ENCODE results near the gene FYN.

FYN gene

GRCh38 chr6:111846492-111847409 is 26.5 kb downstream of the FYN start:
- H3K27me3 Mint-ChIP-seq = no peaks in the 10 kb centered on the region
- H3K4me3 Mint-ChIP-seq = no peak overlapping the region
- peaks cover 30% of the 10 kb centered on the region for H3K4me1 Mint-ChIP-seq
- no peaks in the 10 kb centered on the region for H3K9me3 Mint-ChIP-seq
- H3K27ac Mint-ChIP-seq = peak overlapping the region; percentile 98
- H3K36me3 Mint-ChIP-seq = peaks cover 45% of the 10 kb centered on the region

- H3K9me3 Mint-ChIP-seq = no peaks in the 10 kb centered on the region
- peaks cover 46% of the 10 kb centered on the region for H3K36me3 Mint-ChIP-seq
- H3K4me3 Mint-ChIP-seq = no peak overlapping the region
- H3K27ac Mint-ChIP-seq = peak overlapping the region; percentile 98
- no peaks in the 10 kb centered on the region for H3K27me3 Mint-ChIP-seq
- peaks cover 23% of the 10 kb centered on the region for H3K4me1 Mint-ChIP-seq
Observed at GRCh38 chr6:111846066-111846465, 27.2 kb downstream of the FYN start.

- H3K4me3 Mint-ChIP-seq = no peak overlapping the region
Observed at GRCh38 chr6:111845441-111845871, 27.8 kb downstream of the FYN start.

DNA sequence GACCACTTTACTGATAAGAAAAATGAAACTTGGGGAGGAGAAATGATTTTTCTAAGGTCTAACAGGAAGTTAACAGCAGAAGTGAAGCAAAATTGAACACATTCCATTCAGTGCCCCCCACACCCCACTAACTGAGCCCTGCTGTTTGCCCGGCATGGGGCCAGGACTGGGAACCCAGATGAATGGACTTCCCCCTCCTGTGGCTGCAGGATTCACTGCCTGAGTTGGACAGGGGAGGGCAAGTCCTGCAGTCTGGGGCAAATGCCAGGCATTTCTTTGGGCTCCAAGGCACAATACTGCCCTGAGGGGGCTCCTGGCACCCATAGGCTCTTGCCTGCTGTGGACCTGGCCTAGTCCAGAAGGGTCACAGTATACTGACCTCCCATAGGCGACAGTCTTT is 28.3 kb downstream of the FYN start:
- Mint-ChIP-seq H3K4me1 (peaks cover 12% of the 10 kb centered on the region), H3K9me3 (no peaks in the 10 kb centered on the region), H3K27me3 (no peaks in the 10 kb centered on the region), H3K36me3 (peaks cover 42% of the 10 kb centered on the region), H3K4me3 (no peak overlapping the region), H3K27ac (peak overlapping the region; percentile 98)

More at GRCh38 chr6:111845441-111845871, 27.8 kb downstream of the FYN start:
- Mint-ChIP-seq H3K4me1 (peaks cover 17% of the 10 kb centered on the region), H3K27ac (peak overlapping the region; percentile 98), H3K36me3 (peaks cover 44% of the 10 kb centered on the region), H3K27me3 (no peaks in the 10 kb centered on the region), H3K9me3 (no peaks in the 10 kb centered on the region)

GRCh38 chr6:111844376-111844775 is 28.9 kb downstream of the FYN start:
- no peaks in the 10 kb centered on the region for H3K9me3 Mint-ChIP-seq
- H3K27me3 Mint-ChIP-seq = no peaks in the 10 kb centered on the region
- peaks cover 38% of the 10 kb centered on the region for H3K36me3 Mint-ChIP-seq
- H3K4me3 Mint-ChIP-seq = no peak overlapping the region
- peaks cover 6% of the 10 kb centered on the region for H3K4me1 Mint-ChIP-seq
- H3K27ac Mint-ChIP-seq = no peak overlapping the region

DNA sequence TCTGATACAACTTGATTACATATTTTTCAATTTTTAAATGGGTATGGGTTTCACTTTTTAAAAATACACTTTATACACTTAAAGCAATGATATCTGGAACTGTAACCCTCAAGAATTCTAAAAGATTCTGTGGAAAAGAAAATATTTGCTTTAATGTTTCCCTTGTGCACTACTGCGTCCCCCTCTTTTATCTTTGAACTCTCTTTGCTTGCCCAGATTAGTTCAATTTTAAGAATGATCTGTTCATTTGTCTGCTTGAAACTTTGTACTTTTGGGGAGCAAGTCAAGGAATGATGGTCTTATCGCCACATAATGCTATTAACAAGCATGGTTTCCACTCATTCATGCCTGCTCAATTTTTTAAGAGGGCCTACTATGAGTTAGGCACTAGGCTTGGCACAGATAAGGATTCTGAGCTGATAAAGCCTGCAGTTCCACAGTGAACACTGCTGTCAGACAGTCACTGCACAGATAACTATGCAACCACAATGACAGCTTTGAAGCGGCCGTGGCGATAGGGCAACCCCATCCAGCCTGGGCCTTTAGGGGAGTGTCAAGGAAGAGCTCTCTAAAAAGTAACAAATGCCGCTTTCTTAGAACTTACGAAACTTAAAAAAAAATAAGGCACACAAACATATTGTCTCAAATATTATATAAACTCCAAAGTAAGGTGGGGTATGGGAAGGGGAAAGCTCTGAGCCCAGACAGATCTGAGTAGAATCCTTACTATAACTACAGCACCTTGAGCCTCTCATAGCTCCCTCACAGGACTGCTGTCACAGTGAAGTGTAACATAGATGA is 29.7 kb downstream of the FYN start:
- H3K36me3 Mint-ChIP-seq = peaks cover 34% of the 10 kb centered on the region
- H3K4me1 Mint-ChIP-seq = no peaks in the 10 kb centered on the region
- no peaks in the 10 kb centered on the region for H3K9me3 Mint-ChIP-seq
- no peak overlapping the region for H3K27ac Mint-ChIP-seq
- H3K4me3 Mint-ChIP-seq = no peak overlapping the region
- no peaks in the 10 kb centered on the region for H3K27me3 Mint-ChIP-seq

DNA sequence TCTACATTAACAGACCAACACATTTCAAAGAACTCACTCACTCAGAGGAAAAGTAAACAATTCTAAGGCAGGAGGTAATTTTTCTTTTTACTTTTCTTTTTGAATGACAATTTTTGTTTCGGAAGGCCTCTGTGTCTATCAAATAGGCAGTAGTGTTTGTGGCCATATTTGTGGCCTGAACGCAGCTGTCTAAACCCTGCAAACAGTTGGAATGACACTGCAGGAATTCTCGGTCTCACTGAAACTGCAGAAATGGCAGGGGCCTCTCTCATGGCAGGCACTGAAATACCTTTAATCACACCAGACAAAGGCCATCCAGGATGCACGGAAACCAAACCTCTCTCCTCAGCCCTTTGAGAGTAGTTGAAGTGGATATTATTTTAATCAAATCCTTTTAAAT is 30.4 kb downstream of the FYN start:
- no peaks in the 10 kb centered on the region for H3K9me3 Mint-ChIP-seq
- H3K4me3 Mint-ChIP-seq = no peak overlapping the region
- no peaks in the 10 kb centered on the region for H3K27me3 Mint-ChIP-seq
- no peaks in the 10 kb centered on the region for H3K4me1 Mint-ChIP-seq
- no peak overlapping the region for H3K27ac Mint-ChIP-seq
- H3K36me3 Mint-ChIP-seq = peaks cover 35% of the 10 kb centered on the region

DNA sequence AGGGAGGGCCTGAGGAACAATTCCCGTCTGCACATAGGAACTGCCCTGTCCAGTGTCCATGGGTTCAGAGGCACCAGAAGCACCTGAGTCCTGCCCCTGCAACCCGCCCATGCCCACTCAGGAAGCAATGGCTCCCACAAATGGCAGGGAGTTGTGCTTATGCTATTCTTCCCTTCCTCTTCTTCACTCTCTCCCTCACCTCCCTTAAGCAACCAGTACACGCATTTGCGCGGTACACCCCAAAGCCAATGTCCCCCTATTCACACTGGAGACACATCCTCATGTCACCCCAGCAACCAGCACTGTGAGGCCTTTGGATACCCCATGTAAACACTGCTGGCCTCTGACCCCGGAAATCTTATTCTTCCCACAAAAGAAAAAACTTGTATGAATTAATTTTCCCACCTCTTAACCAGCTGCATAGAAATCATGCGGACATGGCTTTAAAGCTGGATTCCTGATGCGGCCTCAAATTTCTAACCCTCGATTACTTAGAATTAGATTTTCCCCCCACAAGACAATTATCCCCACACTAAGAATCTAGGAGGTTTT is 30.9 kb downstream of the FYN start:
- no peaks in the 10 kb centered on the region for H3K27me3 Mint-ChIP-seq
- no peak overlapping the region for H3K4me3 Mint-ChIP-seq
- H3K36me3 Mint-ChIP-seq = peaks cover 30% of the 10 kb centered on the region
- no peaks in the 10 kb centered on the region for H3K4me1 Mint-ChIP-seq
- no peaks in the 10 kb centered on the region for H3K9me3 Mint-ChIP-seq
- no peak overlapping the region for H3K27ac Mint-ChIP-seq

DNA sequence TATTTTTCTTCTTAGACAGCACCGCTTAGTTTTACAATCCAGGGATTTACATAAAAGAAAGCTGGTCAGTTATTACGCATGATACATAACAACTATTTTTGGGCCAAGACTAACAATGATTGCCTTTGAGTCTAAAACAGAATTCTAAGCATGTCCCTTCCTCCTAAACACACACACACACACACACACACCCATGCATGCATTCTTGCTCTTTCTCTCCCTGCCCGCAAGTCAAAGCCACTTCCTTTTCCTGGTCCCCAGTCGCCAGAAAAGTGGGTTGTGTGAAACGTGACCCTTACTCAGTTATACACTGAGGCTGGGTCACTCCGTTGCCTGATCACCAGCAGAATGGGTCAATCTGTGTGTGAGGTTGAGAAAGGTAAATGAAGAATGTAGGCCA is 31.4 kb downstream of the FYN start:
- Mint-ChIP-seq H3K27ac (no peak overlapping the region), H3K4me3 (no peak overlapping the region), H3K9me3 (no peaks in the 10 kb centered on the region), H3K36me3 (peaks cover 27% of the 10 kb centered on the region), H3K4me1 (no peaks in the 10 kb centered on the region), H3K27me3 (no peaks in the 10 kb centered on the region)

- H3K4me1 Mint-ChIP-seq = peaks cover 8% of the 10 kb centered on the region
- H3K27me3 Mint-ChIP-seq = no peaks in the 10 kb centered on the region
- no peak overlapping the region for H3K27ac Mint-ChIP-seq
- H3K36me3 Mint-ChIP-seq = peaks cover 27% of the 10 kb centered on the region
- no peaks in the 10 kb centered on the region for H3K9me3 Mint-ChIP-seq
- H3K4me3 Mint-ChIP-seq = no peak overlapping the region
Observed at GRCh38 chr6:111840803-111841202, 32.4 kb downstream of the FYN start.

- Mint-ChIP-seq H3K27ac (peak overlapping the region; percentile 98), H3K9me3 (no peaks in the 10 kb centered on the region), H3K4me1 (peaks cover 27% of the 10 kb centered on the region), H3K27me3 (no peaks in the 10 kb centered on the region), H3K4me3 (peak overlapping the region; percentile 75), H3K36me3 (peaks cover 25% of the 10 kb centered on the region)
Observed at GRCh38 chr6:111838749-111839484, 34.3 kb downstream of the FYN start.

- H3K27ac Mint-ChIP-seq = peak overlapping the region; percentile 98
- peak overlapping the region; percentile 75 for H3K4me3 Mint-ChIP-seq
- no peaks in the 10 kb centered on the region for H3K27me3 Mint-ChIP-seq
- no peaks in the 10 kb centered on the region for H3K9me3 Mint-ChIP-seq
- peaks cover 37% of the 10 kb centered on the region for H3K4me1 Mint-ChIP-seq
- H3K36me3 Mint-ChIP-seq = peaks cover 31% of the 10 kb centered on the region
Observed at GRCh38 chr6:111837641-111838500, 35.4 kb downstream of the FYN start.

DNA sequence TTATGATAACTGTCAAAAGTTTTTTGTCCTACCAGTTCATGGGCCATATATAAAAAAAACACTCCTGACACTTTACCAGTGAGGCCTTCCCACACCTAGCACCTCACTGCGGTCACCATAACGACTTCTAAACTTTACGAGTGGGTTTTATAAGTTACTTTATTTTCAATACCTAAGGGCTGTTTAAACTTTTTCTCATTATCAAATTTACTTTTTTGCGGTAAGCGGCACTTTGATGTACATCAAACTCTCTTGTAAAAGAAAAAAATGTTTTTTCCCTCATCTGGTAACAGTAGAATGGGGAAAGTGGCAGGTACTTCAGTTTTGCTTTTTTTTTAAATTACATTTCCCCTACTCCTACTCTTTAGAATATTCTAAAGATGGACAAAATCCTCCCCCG is 36.2 kb downstream of the FYN start:
- no peaks in the 10 kb centered on the region for H3K9me3 Mint-ChIP-seq
- H3K36me3 Mint-ChIP-seq = peaks cover 35% of the 10 kb centered on the region
- H3K4me1 Mint-ChIP-seq = peaks cover 46% of the 10 kb centered on the region
- peak overlapping the region; percentile 75 for H3K4me3 Mint-ChIP-seq
- peak overlapping the region; percentile 98 for H3K27ac Mint-ChIP-seq
- no peaks in the 10 kb centered on the region for H3K27me3 Mint-ChIP-seq

DNA sequence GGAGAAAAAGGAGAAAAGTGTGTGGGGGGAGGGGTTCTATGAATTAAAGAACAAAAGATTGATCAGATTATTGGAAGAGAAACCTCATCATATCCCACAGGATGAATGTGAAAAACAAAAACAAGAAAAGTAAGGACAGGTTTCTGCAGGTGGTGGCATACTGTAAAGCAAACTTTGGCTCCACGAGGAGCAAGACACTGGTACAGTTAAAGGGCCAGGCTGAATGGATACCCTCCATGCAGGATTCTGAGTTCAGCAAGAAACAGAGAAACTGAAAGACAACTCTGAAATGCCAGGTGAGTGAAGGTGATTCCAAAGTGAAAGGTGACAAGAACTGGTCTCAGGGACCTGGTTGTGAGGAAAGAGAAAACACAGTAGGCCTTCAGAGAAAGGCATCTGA is 37.4 kb downstream of the FYN start:
- Mint-ChIP-seq H3K27ac (peak overlapping the region; percentile 94), H3K4me1 (peaks cover 58% of the 10 kb centered on the region), H3K27me3 (no peaks in the 10 kb centered on the region), H3K9me3 (no peaks in the 10 kb centered on the region), H3K36me3 (peaks cover 30% of the 10 kb centered on the region), H3K4me3 (peak overlapping the region; percentile 70)
